Measurements from ENCODE around the gene GPC5.
A peak's percentile ranks its signal among the peaks of the same experiment; 100 is the strongest.
"Not testable (repeated sequence)": the region's sequence is repeated elsewhere in the genome, so short reads cannot be mapped to it uniquely, and the experiment has no call there.

Gene GPC5

DNA sequence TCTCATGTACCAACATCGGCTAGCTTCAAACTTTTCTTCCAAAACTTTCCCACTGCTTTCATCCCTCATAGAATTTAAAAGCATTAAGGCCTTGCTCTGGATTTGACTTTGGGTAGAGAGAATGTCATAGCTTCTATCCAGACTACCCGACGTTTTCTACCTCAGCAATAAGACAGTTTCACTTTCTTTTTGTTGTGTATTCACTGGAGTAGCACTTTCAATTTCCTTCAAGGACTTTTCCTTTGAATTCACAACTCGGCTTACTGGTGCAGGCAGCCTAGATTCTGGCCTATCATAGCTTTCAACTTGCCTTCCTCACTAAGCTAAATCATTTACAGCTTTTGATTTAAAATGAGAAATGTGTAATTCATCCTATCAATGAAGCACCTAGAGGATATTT lies 1407.8 kb downstream of the GPC5 start:
- DNase-seq = no peak

- no peak for DNase-seq
Measured at GRCh38 chr13:92807353-92807752, 1408.9 kb downstream of the GPC5 start.

GRCh38 chr13:92807966-92808365 lies 1409.5 kb downstream of the GPC5 start:
- no peak for DNase-seq

DNA sequence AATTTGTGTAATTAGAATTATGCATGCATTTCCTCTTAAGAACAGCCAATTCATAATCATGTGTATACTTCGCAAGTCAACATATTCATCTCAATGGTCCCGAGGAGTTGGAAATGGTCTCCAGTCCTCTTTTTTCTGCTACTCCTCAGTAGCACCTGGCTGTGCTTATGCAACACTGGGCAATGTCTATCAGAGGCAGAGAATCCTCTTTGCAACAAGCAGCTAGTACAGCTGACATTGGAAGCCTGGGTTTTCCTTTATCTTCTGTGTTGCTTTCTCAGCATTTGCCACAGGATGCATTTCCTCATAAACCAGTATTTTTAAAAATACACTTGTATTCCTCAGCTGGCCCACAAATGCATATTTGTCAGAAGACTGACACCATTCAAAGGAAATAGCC lies 1422.9 kb downstream of the GPC5 start:
- DNase-seq = peak; percentile 82

GRCh38 chr13:92823059-92823458 lies 1424.6 kb downstream of the GPC5 start:
- peak; percentile 63 for DNase-seq

- DNase-seq = peak; percentile 16
Measured at GRCh38 chr13:92825938-92826596, 1427.6 kb downstream of the GPC5 start.

DNA sequence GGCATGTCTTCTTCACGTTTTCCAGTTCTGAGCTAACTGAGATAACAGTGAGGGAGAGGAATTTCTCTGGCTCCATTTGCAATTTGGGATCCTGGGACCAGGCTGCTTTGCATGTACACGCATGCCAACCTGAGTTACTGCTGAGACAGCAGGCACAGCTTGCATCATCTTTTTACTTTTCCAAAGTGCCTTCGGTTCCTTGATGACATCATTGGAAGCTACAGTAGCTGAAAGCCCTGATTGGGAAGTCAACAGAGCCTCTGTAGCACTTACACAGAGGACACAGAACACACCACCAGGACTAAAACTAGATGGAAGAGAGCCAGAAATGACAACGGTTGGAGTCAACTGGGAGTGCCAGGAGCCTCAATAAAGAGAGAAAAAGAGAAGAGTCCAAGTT lies 1429.1 kb downstream of the GPC5 start:
- DNase-seq = no peak

- no peak for DNase-seq
Measured at GRCh38 chr13:92829930-92830329, 1431.5 kb downstream of the GPC5 start.

DNA sequence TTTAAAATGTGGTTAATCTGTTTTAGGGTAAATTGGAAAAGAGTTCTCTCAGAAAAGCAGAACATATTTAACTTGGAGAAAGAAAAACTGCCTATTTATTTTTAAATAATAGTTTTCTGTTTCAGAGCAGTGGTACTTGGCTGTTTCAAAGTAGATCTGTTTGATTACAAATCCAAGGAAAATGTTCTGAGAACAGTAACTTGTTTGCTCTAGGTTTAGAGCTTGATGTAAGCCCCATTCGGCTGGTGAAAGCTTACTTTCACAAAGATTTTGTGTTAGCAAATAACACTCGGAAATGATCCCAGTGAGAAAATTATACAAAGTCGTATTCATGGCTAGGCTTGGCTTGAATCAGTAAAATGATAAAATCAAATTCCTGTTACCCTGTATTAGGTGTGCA lies 1432.4 kb downstream of the GPC5 start:
- no peak for DNase-seq

DNA sequence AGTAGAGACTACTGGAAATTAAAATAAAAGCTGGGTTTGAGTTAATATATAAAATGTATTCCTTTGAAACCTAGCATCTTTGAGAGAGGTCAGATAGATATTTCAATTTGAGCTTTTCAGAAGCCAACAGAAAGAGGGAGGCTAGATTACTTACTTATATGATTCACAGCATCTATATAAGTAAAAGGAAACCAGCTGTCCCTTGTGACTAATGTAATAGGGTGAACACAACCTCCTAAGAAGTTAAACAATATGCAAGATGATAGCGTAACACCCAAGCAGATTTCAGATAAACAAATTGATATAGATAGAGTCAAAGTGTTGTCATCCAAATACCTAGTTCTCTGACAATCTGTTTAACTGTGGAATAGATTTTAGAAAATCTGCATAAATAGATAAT lies 1434.7 kb downstream of the GPC5 start:
- peak; percentile 58 for DNase-seq

GRCh38 chr13:92836171-92836570 lies 1437.8 kb downstream of the GPC5 start:
- DNase-seq = no peak

DNA sequence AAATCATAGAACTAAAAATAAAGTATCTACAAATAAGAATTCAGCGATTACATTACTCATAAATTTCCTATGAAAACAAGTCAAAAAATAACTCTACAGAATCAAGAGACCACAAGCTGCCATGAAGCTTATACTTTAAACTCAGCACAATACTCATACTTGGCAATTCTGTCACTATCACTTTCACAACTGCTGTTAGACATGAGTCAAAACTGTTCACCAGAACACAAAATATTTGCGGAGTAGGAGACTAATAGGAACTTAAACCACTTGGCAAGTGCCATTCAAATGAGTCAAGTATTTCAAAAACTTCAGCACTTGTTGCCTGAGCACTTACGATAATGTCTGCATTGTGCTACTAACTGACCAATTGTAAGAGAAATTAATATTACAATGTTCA lies 1440.4 kb downstream of the GPC5 start:
- DNase-seq = no peak

DNA sequence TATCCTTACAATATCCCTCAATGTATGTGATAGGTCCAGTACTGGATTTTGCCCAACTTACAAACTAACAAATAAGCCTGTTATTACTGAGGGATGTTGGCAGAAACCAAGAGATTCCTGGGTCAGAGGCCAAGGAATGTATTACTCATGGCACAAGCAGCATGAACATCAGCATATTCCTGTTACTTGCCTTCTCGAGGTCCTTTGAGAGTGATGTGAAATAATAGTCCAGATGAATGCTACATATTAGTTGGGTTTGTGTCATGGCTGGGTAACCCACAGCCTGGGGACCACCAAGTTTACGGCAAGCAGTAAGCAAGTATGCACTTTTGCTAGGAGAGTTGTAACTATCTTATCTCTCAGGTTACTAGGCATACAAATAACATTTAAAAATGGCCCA lies 1443.7 kb downstream of the GPC5 start:
- DNase-seq = no peak

- peak; percentile 73 for DNase-seq
Measured at GRCh38 chr13:92843549-92843948, 1445.1 kb downstream of the GPC5 start.

DNA sequence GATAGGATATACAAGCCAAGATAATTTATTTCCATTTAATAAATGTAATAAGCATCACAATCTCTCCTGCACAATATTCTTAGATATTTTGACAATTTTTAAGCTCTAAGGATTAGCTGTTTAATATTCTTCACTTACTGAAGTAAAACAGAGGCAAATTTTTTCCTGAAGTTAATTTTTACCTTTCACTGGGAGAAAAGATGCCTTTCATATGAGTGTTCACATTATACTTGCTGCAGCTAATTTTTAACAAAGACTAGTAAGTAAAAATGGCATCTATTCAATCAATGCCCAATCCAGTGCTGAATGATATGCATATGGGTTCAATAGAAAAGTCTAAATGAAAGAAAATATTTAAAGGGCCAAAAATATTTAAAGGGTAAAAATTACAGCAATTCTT lies 1451.0 kb downstream of the GPC5 start:
- DNase-seq = no peak

- DNase-seq = peak; percentile 16
Measured at GRCh38 chr13:92864584-92865284, 1466.3 kb downstream of the GPC5 start.

DNA sequence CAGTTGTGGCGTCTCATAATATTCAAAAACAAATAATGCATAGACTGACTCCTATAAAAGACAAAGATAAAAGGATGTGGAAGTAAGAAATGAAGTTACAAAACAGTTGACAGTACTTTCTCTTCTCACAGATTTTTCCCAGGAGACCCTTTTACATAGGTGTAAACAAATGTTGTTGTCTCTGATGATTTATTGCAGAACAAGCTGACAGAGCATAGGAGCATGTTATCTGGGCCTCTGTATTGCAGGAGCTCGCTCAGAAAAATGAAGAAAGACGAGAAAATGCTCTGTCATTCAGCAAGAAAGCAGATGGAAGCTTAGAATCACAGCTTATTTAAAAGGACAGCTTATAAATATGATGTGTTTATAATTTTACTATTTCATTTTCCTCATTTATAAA lies 1474.6 kb downstream of the GPC5 start:
- no peak for DNase-seq

DNA sequence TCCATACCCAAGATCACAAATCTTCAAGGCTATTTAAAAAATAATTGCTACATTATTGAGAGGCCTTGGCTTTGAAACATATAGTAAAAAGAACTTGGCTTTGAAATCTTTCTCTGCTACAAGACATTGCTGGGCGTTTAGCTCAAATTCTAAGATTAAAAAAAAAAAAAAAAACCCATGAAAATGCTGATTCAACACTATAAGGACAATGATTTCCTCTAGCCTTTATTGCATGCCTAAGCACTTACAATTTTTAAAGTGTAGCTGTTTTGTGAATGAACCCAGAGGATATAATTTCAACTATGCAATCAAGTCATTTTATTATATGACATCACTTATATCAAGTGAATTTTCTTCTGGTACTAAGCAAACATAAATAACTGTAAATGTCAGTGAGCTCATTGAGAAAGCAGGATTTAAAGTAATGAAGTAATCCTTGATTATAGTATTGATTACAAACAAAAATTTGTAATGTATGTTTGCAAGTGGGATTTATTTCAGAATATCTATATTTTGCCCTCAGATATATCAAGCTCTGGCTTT lies 1488.2 kb downstream of the GPC5 start:
- no peak for DNase-seq

GRCh38 chr13:92894447-92894846 lies 1496.0 kb downstream of the GPC5 start:
- DNase-seq = no peak

DNA sequence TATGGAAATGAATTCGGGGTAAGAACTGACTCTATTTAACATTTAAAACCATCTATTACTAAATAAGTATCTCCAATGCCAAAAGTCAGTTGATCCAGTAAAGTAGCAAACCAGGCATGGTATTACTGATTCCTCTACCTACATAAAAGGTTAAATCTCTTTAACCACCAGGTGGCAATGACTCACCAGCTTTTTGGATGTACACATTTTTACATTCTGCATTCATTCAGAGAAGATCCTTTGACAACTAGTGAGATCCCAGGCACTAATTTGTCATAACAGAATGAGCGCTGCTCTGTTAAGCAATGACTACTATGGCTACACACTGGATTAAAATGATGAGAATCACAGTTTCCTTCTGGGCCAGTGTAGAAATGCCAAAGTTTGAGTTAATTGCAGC lies 1498.4 kb downstream of the GPC5 start:
- peak; percentile 17 for DNase-seq

- DNase-seq = not testable (repeated sequence)
Measured at GRCh38 chr13:92898946-92899345, 1500.5 kb downstream of the GPC5 start.

- DNase-seq = no peak
Measured at GRCh38 chr13:92900446-92900845, 1502.0 kb downstream of the GPC5 start.

GRCh38 chr13:92901739-92902138 lies 1503.3 kb downstream of the GPC5 start:
- DNase-seq = no peak

- no peak for DNase-seq
Measured at GRCh38 chr13:92912629-92913028, 1514.2 kb downstream of the GPC5 start.

DNA sequence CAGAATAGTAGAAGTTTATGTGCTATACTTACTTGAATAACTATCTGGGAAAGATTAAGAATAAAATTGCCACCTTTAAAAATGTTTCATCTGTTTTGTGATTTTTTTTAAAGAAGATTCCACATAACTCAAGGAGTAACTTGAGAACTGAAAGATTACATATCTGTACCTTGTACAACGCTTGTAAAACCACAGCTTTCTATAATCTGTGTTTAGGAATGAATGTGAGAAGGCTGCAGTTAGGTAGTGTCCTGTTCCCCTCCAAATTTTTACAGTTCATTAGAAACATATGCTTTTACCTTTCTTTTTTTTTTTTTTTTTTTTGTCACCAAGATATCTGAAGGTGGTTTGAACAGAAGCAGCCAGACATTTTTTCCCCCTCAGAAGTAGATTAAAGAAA lies 1515.4 kb downstream of the GPC5 start:
- no peak for DNase-seq

Data from NCI-H510A treated with DMSO at 0.1 percent for 48 hours (cell line).